ENCODE measurements around the gene GC.
"Not testable (repeated sequence)": the region's sequence is repeated elsewhere in the genome, so short reads cannot be mapped to it uniquely, and the experiment has no call there.

GC gene, protein sequence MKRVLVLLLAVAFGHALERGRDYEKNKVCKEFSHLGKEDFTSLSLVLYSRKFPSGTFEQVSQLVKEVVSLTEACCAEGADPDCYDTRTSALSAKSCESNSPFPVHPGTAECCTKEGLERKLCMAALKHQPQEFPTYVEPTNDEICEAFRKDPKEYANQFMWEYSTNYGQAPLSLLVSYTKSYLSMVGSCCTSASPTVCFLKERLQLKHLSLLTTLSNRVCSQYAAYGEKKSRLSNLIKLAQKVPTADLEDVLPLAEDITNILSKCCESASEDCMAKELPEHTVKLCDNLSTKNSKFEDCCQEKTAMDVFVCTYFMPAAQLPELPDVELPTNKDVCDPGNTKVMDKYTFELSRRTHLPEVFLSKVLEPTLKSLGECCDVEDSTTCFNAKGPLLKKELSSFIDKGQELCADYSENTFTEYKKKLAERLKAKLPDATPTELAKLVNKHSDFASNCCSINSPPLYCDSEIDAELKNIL

GRCh38 chr4:71783972-71784371 lies at the start of gene GC:
Gene GC (minus strand): TSS chr4:71784079. CDS start chr4:71784018, 61 bp downstream.
- Histone ChIP-seq H3K4me1 (ENCODE audit: control insufficient read depth, insufficient read depth, low read length) (no peaks in the 10 kb centered on the region), H3K4me3 (ENCODE audit: low read depth, low read length) (no peak within 1 kb of the TSS), H3K27me3 (ENCODE audit: control insufficient read depth, insufficient read depth, low read length) (no peaks in the 10 kb centered on the region), H3K9me3 (ENCODE audit: control insufficient read depth, insufficient read depth, low read length) (no peaks in the 10 kb centered on the region), H3K9ac (ENCODE audit: low read depth, low read length) (no peak within 1 kb of the TSS), H3K36me3 (ENCODE audit: control insufficient read depth, insufficient read depth, low read length) (no peaks in the 10 kb centered on the region)

GRCh38 chr4:71833232-71833900 lies 49.5 kb upstream of the GC start:
- H3K4me3 ChIP-seq (ENCODE audit: low read depth, low read length) = no peak overlapping the region
- H3K9me3 ChIP-seq (ENCODE audit: control insufficient read depth, insufficient read depth, low read length) = no peaks in the 10 kb centered on the region
- H3K36me3 ChIP-seq (ENCODE audit: control insufficient read depth, insufficient read depth, low read length) = no peaks in the 10 kb centered on the region
- H3K27me3 ChIP-seq (ENCODE audit: control insufficient read depth, insufficient read depth, low read length) = no peaks in the 10 kb centered on the region
- no peak overlapping the region for H3K9ac ChIP-seq (ENCODE audit: low read depth, low read length)
- peaks cover 31% of the 10 kb centered on the region for H3K4me1 ChIP-seq (ENCODE audit: control insufficient read depth, insufficient read depth, low read length)

GRCh38 chr4:71832049-71832448 lies 48.2 kb upstream of the GC start:
- Histone ChIP-seq H3K9ac (ENCODE audit: low read depth, low read length) (no peak overlapping the region), H3K27me3 (ENCODE audit: control insufficient read depth, insufficient read depth, low read length) (no peaks in the 10 kb centered on the region), H3K4me1 (ENCODE audit: control insufficient read depth, insufficient read depth, low read length) (peaks cover 42% of the 10 kb centered on the region), H3K4me3 (ENCODE audit: low read depth, low read length) (no peak overlapping the region), H3K36me3 (ENCODE audit: control insufficient read depth, insufficient read depth, low read length) (no peaks in the 10 kb centered on the region), H3K9me3 (ENCODE audit: control insufficient read depth, insufficient read depth, low read length) (no peaks in the 10 kb centered on the region)

DNA sequence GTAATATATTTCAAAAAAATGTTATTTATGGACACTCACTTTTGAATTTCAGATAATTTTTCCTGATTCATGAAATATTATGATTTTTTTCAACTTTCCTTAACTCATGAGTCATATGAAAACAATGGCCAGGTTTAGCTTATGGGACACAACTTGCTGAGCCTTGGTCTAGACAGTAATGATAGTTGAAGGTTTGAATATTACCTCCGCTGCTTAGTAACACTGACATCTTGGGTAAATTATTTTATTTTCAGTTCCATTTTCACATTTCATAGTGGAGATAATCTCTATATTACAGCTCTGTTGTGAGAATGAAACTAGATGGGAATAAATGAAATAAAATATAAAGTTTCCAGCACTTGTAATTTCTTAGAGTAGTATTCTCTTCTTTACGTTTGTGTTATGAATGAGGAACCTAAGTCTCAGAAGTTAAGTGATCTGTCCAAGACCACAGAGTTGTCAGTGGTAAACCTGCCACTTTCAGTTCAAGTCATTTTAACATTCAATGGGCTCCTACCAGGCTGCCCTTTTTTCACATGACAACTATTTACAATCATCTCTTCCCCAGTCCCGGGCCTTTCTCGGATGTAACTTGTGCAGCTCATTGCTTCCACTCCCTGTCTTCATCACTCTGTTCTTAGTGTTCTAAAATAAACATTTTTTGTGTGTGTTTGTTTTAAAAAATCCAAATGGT lies 46.8 kb upstream of the GC start:
- no peaks in the 10 kb centered on the region for H3K27me3 ChIP-seq (ENCODE audit: control insufficient read depth, insufficient read depth, low read length)
- peaks cover 43% of the 10 kb centered on the region for H3K4me1 ChIP-seq (ENCODE audit: control insufficient read depth, insufficient read depth, low read length)
- H3K4me3 ChIP-seq (ENCODE audit: low read depth, low read length) = no peak overlapping the region

GRCh38 chr4:71828470-71828869 lies 44.6 kb upstream of the GC start:
- no peak overlapping the region for H3K4me3 ChIP-seq (ENCODE audit: low read depth, low read length)
- H3K4me1 ChIP-seq (ENCODE audit: control insufficient read depth, insufficient read depth, low read length) = peaks cover 43% of the 10 kb centered on the region
- no peaks in the 10 kb centered on the region for H3K9me3 ChIP-seq (ENCODE audit: control insufficient read depth, insufficient read depth, low read length)
- H3K36me3 ChIP-seq (ENCODE audit: control insufficient read depth, insufficient read depth, low read length) = no peaks in the 10 kb centered on the region
- H3K27me3 ChIP-seq (ENCODE audit: control insufficient read depth, insufficient read depth, low read length) = no peaks in the 10 kb centered on the region
- no peak overlapping the region for H3K9ac ChIP-seq (ENCODE audit: low read depth, low read length)

More for the DNA sequence above, 46.8 kb upstream of the GC start:
- no peaks in the 10 kb centered on the region for H3K36me3 ChIP-seq (ENCODE audit: control insufficient read depth, insufficient read depth, low read length)
- H3K9ac ChIP-seq (ENCODE audit: low read depth, low read length) = no peak overlapping the region
- H3K9me3 ChIP-seq (ENCODE audit: control insufficient read depth, insufficient read depth, low read length) = no peaks in the 10 kb centered on the region

DNA sequence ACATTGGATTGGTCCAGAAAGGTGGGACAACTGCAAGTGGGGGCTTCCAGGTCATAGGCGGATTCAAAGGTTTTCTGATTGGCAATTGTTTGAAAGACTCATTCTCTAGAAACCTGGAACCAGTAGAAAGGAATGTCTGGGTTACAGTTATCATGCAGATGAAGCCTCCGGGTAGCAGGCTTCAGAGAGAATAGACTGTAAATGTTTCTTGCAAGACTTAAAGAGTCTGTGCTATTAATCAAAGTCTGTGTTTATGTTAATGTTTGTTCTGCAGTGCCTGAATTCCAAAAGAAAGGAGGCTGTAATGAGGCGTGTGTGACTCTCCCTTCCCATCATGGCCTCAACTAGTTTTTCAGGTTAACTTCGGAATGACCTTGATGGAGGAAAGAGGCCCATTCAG lies 43.9 kb upstream of the GC start:
- no peak overlapping the region for H3K9ac ChIP-seq (ENCODE audit: low read depth, low read length)
- no peaks in the 10 kb centered on the region for H3K27me3 ChIP-seq (ENCODE audit: control insufficient read depth, insufficient read depth, low read length)
- H3K9me3 ChIP-seq (ENCODE audit: control insufficient read depth, insufficient read depth, low read length) = no peaks in the 10 kb centered on the region
- H3K4me1 ChIP-seq (ENCODE audit: control insufficient read depth, insufficient read depth, low read length) = peaks cover 43% of the 10 kb centered on the region
- no peak overlapping the region for H3K4me3 ChIP-seq (ENCODE audit: low read depth, low read length)
- H3K36me3 ChIP-seq (ENCODE audit: control insufficient read depth, insufficient read depth, low read length) = no peaks in the 10 kb centered on the region

DNA sequence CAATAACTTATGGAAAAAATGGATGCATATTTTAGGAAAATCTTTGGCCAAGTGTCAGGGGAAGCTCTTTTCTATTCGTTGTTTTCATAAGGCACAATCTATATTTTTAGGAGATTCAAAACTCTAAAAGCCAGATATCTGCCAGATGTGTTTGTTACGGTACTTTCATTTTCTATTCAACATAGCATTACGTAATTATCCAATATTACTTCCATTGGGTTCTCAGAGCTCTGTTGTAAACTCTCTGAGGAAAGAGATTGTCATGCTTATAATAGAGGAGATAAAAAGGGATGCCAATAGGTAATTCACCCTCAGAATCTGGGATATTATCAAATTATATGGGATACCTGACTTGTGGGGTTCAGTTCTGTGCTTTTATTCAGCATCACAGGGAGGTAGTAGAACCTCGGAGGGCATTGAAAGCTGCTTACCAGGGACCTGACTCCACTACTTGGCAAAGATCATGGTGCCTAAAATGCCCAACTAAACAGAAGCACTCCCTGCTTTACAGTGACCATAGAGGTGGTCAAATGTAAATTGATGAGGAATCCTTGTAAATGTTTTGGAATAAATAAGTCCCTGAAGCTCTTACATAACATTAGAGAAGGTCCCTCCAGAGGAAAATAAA lies 32.9 kb upstream of the GC start:
- H3K36me3 ChIP-seq (ENCODE audit: control insufficient read depth, insufficient read depth, low read length) = no peaks in the 10 kb centered on the region
- H3K27me3 ChIP-seq (ENCODE audit: control insufficient read depth, insufficient read depth, low read length) = no peaks in the 10 kb centered on the region
- no peak overlapping the region for H3K4me3 ChIP-seq (ENCODE audit: low read depth, low read length)
- no peak overlapping the region for H3K9ac ChIP-seq (ENCODE audit: low read depth, low read length)
- H3K9me3 ChIP-seq (ENCODE audit: control insufficient read depth, insufficient read depth, low read length) = no peaks in the 10 kb centered on the region
- H3K4me1 ChIP-seq (ENCODE audit: control insufficient read depth, insufficient read depth, low read length) = peaks cover 5% of the 10 kb centered on the region

DNA sequence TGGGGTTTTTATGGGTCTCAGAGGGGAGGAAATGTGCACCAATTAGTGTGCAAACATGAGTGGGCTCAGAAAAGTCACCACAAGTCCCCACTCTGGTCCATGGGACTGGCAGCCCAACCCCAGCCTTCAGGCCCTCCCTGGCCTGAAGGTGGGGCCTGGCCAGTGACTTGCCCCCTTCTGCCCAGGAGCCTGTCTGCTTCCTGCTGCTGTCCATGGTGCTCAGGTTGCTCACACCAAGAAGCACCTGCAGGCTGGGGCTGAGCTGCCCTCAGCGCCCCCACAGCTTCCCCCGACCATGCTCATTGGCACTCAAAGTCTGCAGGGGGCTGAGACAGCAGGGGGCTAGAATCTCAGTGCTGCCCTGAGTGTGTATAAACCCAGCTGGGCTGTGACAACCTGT lies 30.6 kb upstream of the GC start:
- no peaks in the 10 kb centered on the region for H3K9me3 ChIP-seq (ENCODE audit: control insufficient read depth, insufficient read depth, low read length)

GRCh38 chr4:71809805-71810204 lies 25.9 kb upstream of the GC start:
- H3K9ac ChIP-seq (ENCODE audit: low read depth, low read length); H3K9me3 ChIP-seq (ENCODE audit: control insufficient read depth, insufficient read depth, low read length); H3K4me1 ChIP-seq (ENCODE audit: control insufficient read depth, insufficient read depth, low read length); H3K4me3 ChIP-seq (ENCODE audit: low read depth, low read length); H3K27me3 ChIP-seq (ENCODE audit: control insufficient read depth, insufficient read depth, low read length); H3K36me3 ChIP-seq (ENCODE audit: control insufficient read depth, insufficient read depth, low read length): not testable (repeated sequence)

More for the DNA sequence above, 30.6 kb upstream of the GC start:
- Histone ChIP-seq H3K27me3 (ENCODE audit: control insufficient read depth, insufficient read depth, low read length) (no peaks in the 10 kb centered on the region), H3K36me3 (ENCODE audit: control insufficient read depth, insufficient read depth, low read length) (no peaks in the 10 kb centered on the region), H3K4me3 (ENCODE audit: low read depth, low read length) (no peak overlapping the region), H3K4me1 (ENCODE audit: control insufficient read depth, insufficient read depth, low read length) (peaks cover 2% of the 10 kb centered on the region), H3K9ac (ENCODE audit: low read depth, low read length) (no peak overlapping the region)

DNA sequence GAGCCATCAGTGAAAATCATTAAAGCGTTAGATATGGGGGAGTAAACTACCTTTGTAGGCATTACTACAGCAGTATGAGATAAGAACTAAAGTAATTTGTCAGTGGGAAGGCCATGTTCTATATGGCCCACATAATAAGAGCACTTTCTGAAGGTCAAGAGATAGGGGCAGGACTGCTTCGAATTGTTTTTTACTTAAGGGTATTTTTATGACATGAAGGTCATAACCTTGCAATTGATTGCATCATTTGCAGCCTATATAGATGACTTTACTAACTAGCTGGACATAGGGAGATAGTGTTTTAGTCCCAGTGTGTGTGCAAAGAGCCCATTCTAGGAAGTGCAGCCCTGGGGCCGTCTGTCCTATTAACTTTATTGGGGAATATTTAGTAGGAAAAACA lies 23.6 kb upstream of the GC start:
- H3K27me3 ChIP-seq (ENCODE audit: control insufficient read depth, insufficient read depth, low read length) = no peaks in the 10 kb centered on the region
- no peaks in the 10 kb centered on the region for H3K4me1 ChIP-seq (ENCODE audit: control insufficient read depth, insufficient read depth, low read length)
- no peaks in the 10 kb centered on the region for H3K9me3 ChIP-seq (ENCODE audit: control insufficient read depth, insufficient read depth, low read length)
- no peak overlapping the region for H3K4me3 ChIP-seq (ENCODE audit: low read depth, low read length)
- H3K36me3 ChIP-seq (ENCODE audit: control insufficient read depth, insufficient read depth, low read length) = no peaks in the 10 kb centered on the region
- H3K9ac ChIP-seq (ENCODE audit: low read depth, low read length) = no peak overlapping the region

GRCh38 chr4:71805230-71805629 lies 21.4 kb upstream of the GC start:
- H3K4me3 ChIP-seq (ENCODE audit: low read depth, low read length); H3K36me3 ChIP-seq (ENCODE audit: control insufficient read depth, insufficient read depth, low read length); H3K9ac ChIP-seq (ENCODE audit: low read depth, low read length); H3K27me3 ChIP-seq (ENCODE audit: control insufficient read depth, insufficient read depth, low read length); H3K9me3 ChIP-seq (ENCODE audit: control insufficient read depth, insufficient read depth, low read length); H3K4me1 ChIP-seq (ENCODE audit: control insufficient read depth, insufficient read depth, low read length): not testable (repeated sequence)

Measured in iPS-15b (cell line).